GM18502 (cell line): ENCODE results near the gene SKAP2.
A peak's percentile ranks its signal among the peaks of the same experiment; 100 is the strongest.
"Not testable (repeated sequence)": the region's sequence is repeated elsewhere in the genome, so short reads cannot be mapped to it uniquely, and the experiment has no call there.

ENCODE experiments used
- ATAC-seq: cut with Tn5 transposase; IDR thresholded peaks from one replicate; pipeline ENCODE4 v1.9.1; 2021; ENCODE audit warnings: mild to moderate bottlenecking; ENCODE audit not compliant: unreplicated experiment, poor library complexity

Gene SKAP2

GRCh38 chr7:26858241-26858715, 6.1 kb downstream of the SKAP2 start:
- no peak for ATAC-seq

GRCh38 chr7:26857506-26858240, 6.7 kb downstream of the SKAP2 start:
- peak; percentile 70 for ATAC-seq

GRCh38 chr7:26857170-26857505, 7.3 kb downstream of the SKAP2 start:
- no peak for ATAC-seq

GRCh38 chr7:26856176-26856985, 8.0 kb downstream of the SKAP2 start:
- ATAC-seq: no peak

GRCh38 chr7:26854876-26855855, 9.2 kb downstream of the SKAP2 start:
- no peak for ATAC-seq

GRCh38 chr7:26853788-26854393, 10.5 kb downstream of the SKAP2 start:
- no peak for ATAC-seq

GRCh38 chr7:26850193-26850651, 14.2 kb downstream of the SKAP2 start:
- no peak for ATAC-seq

- ATAC-seq: no peak
Measured at GRCh38 chr7:26843705-26844104, 20.7 kb downstream of the SKAP2 start.

GRCh38 chr7:26842897-26843296, 21.5 kb downstream of the SKAP2 start:
- no peak for ATAC-seq

GRCh38 chr7:26841003-26841739, 23.2 kb downstream of the SKAP2 start:
- ATAC-seq: no peak

GRCh38 chr7:26836793-26837192, 27.6 kb downstream of the SKAP2 start:
- ATAC-seq: not testable (repeated sequence)

GRCh38 chr7:26815426-26815825, 49.0 kb downstream of the SKAP2 start:
- no peak for ATAC-seq

GRCh38 chr7:26813432-26813831, 51.0 kb downstream of the SKAP2 start:
- ATAC-seq: no peak

- no peak for ATAC-seq
Measured at GRCh38 chr7:26794541-26794940, 69.8 kb downstream of the SKAP2 start.

GRCh38 chr7:26792576-26792975, 71.8 kb downstream of the SKAP2 start:
- ATAC-seq: no peak

GRCh38 chr7:26792006-26792405, 72.4 kb downstream of the SKAP2 start:
- ATAC-seq: no peak

GRCh38 chr7:26789481-26790184, 74.8 kb downstream of the SKAP2 start:
- no peak for ATAC-seq

GRCh38 chr7:26787701-26788100, 76.7 kb downstream of the SKAP2 start:
- no peak for ATAC-seq

GRCh38 chr7:26784118-26784517, 80.3 kb downstream of the SKAP2 start:
- ATAC-seq: no peak
